ENCODE results near the gene ICAM1. TPM values are rescaled to one million over a fixed set of nuclear protein-coding genes. Genes with fewer than 3 reads are reported as not detected.
A peak's percentile ranks its signal among the peaks of the same experiment; 100 is the strongest.

Gene ICAM1
- total and polyA plus RNA-seq, 2 donors (not counting 1 experiment from before 2014, with no cell fraction given), result 8.9 to 15.2 TPM

DNA sequence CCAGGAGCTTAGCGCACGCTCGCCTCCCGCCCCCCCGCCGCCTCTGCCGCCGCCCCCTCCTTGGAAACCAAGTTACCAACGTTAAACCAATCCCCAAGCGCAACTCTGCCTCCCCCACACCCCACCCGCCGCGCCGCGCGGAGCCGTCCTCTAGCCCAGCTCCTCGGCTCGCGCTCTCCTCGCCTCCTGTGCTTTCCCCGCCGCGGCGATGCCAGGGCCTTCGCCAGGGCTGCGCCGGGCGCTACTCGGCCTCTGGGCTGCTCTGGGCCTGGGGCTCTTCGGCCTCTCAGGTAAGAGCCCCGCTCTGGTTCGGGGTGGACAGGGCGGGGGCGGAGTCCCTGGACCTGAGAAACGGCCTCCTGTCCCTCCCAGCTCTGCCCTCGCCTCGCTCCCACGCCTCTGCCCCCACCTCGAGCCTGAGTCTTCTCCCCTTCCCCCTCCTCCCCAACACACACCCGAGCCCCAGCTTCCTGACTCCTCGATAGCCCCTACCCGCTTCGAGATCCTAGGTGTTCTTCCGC lies 19.0 kb downstream of the ICAM1 start, which contains the start of gene ICAM5:
ICAM5 (plus strand) TSS at position 117 of the 521 bp plus-strand sequence; CDS start at position 209, 92 bp downstream.
- Histone ChIP-seq H3K4me3 (replicated peaks in 1 of 4; ENCODE audit: control extremely low read depth in 1 of 4, insufficient read depth in 1 of 4, low read depth in 3 of 4, low read length in 4 of 4) (peak within 1 kb of the TSS; percentile 47 to 60 (median 56)), H3K9ac (ENCODE audit: insufficient read depth, low read length) (no peak within 1 kb of the TSS), H3K9me3 (ENCODE audit: control insufficient read depth, insufficient read depth, low read depth, low read length) (no peaks in the 10 kb centered on the region), H2AFZ (ENCODE audit: low read length) (peak within 1 kb of the TSS; percentile 17), H3K79me2 (ENCODE audit: control insufficient read depth, insufficient read depth, low read length) (no peaks in the 10 kb centered on the region), H3K36me3 (ENCODE audit: control insufficient read depth, insufficient read depth, low read length) (no peaks in the 10 kb centered on the region), H4K20me1 (ENCODE audit: control insufficient read depth, extremely low read depth, insufficient read depth, low read length) (no peaks in the 10 kb centered on the region), H3K4me1 (ENCODE audit: control insufficient read depth, extremely low read depth, insufficient read depth, low read length) (peaks cover 10% of the 10 kb centered on the region), H3K27ac (ENCODE audit: insufficient read depth, low read length) (no peak within 1 kb of the TSS), H3K27me3 (ENCODE audit: control insufficient read depth, insufficient read depth, low read length) (peaks cover 44% of the 10 kb centered on the region), H3K4me2 (ENCODE audit: extremely low read depth, insufficient read depth, low read length) (peak within 1 kb of the TSS; percentile 93)
- no peak for TF ChIP-seq EZH2 (IDR thresholded peaks at IDR 0.05; ENCODE audit: low read length, missing control alignments)
- TF ChIP-seq, protein P1, sequence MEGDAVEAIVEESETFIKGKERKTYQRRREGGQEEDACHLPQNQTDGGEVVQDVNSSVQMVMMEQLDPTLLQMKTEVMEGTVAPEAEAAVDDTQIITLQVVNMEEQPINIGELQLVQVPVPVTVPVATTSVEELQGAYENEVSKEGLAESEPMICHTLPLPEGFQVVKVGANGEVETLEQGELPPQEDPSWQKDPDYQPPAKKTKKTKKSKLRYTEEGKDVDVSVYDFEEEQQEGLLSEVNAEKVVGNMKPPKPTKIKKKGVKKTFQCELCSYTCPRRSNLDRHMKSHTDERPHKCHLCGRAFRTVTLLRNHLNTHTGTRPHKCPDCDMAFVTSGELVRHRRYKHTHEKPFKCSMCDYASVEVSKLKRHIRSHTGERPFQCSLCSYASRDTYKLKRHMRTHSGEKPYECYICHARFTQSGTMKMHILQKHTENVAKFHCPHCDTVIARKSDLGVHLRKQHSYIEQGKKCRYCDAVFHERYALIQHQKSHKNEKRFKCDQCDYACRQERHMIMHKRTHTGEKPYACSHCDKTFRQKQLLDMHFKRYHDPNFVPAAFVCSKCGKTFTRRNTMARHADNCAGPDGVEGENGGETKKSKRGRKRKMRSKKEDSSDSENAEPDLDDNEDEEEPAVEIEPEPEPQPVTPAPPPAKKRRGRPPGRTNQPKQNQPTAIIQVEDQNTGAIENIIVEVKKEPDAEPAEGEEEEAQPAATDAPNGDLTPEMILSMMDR (conservative IDR thresholded peaks at IDR 0.05 in 1 of 2, IDR thresholded peaks at IDR 0.05 in 1 of 2; ENCODE audit: low read depth in 1 of 2, low read length in 2 of 2), result no peak
- DNase-seq (ENCODE audit: low read depth in 2 of 2), result no peak

- no peaks in the 10 kb centered on the region for H3K36me3 ChIP-seq (ENCODE audit: control insufficient read depth, insufficient read depth, low read length)
- peak overlapping the region; percentile 47 to 60 (median 56) for H3K4me3 ChIP-seq (replicated peaks in 1 of 4; ENCODE audit: control extremely low read depth in 1 of 4, insufficient read depth in 1 of 4, low read depth in 3 of 4, low read length in 4 of 4)
- H3K9ac ChIP-seq (ENCODE audit: insufficient read depth, low read length), result no peak overlapping the region
- TF ChIP-seq, protein P1 (conservative IDR thresholded peaks at IDR 0.05 in 1 of 2, IDR thresholded peaks at IDR 0.05 in 1 of 2; ENCODE audit: low read depth in 1 of 2, low read length in 2 of 2), result no peak
- peak; percentile 80 for TF ChIP-seq EZH2 (IDR thresholded peaks at IDR 0.05; ENCODE audit: low read length, missing control alignments)
- H3K79me2 ChIP-seq (ENCODE audit: control insufficient read depth, insufficient read depth, low read length), result no peaks in the 10 kb centered on the region
- DNase-seq (ENCODE audit: low read depth in 2 of 2), result no peak
- peak overlapping the region; percentile 93 for H3K4me2 ChIP-seq (ENCODE audit: extremely low read depth, insufficient read depth, low read length)
- H3K4me1 ChIP-seq (ENCODE audit: control insufficient read depth, extremely low read depth, insufficient read depth, low read length), result peaks cover 10% of the 10 kb centered on the region
- no peaks in the 10 kb centered on the region for H4K20me1 ChIP-seq (ENCODE audit: control insufficient read depth, extremely low read depth, insufficient read depth, low read length)
- H3K27ac ChIP-seq (ENCODE audit: insufficient read depth, low read length), result no peak overlapping the region
- peak overlapping the region; percentile 17 for H2AFZ ChIP-seq (ENCODE audit: low read length)
- no peaks in the 10 kb centered on the region for H3K9me3 ChIP-seq (ENCODE audit: control insufficient read depth, insufficient read depth, low read depth, low read length)
- H3K27me3 ChIP-seq (ENCODE audit: control insufficient read depth, insufficient read depth, low read length), result peaks cover 47% of the 10 kb centered on the region
Observed at GRCh38 chr19:10290357-10290875, 19.5 kb downstream of the ICAM1 start.

DNA sequence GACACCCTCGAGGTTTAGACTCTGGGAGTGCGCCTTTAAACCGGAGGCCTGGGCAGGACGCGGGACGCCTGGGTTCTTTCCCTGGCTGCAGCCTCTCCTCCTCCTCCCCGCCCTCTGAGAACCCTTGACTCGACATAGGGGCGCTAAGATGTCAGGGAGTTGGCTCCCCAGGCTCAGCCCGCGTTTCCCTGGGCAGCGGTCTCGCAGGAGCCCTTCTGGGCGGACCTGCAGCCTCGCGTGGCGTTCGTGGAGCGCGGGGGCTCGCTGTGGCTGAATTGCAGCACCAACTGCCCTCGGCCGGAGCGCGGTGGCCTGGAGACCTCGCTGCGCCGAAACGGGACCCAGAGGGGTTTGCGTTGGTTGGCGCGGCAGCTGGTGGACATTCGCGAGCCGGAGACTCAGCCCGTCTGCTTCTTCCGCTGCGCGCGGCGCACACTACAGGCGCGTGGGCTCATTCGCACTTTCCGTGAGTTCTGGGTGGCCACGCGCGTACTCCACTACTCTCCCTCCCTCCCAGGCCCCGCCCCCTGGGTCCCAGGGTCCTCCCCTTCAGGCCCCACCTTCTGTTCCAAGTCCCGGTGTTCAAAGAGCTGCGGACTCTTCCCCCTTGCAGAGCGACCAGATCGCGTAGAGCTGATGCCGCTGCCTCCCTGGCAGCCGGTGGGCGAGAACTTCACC lies 20.1 kb downstream of the ICAM1 start:
- peaks cover 53% of the 10 kb centered on the region for H3K27me3 ChIP-seq (ENCODE audit: control insufficient read depth, insufficient read depth, low read length)
- peak overlapping the region; percentile 21 for H2AFZ ChIP-seq (ENCODE audit: low read length)
- H3K79me2 ChIP-seq (ENCODE audit: control insufficient read depth, insufficient read depth, low read length), result no peaks in the 10 kb centered on the region
- no peaks in the 10 kb centered on the region for H4K20me1 ChIP-seq (ENCODE audit: control insufficient read depth, extremely low read depth, insufficient read depth, low read length)
- peak in 1 of 2 donors; percentile 40 for DNase-seq (ENCODE audit: low read depth in 2 of 2)
- H3K4me1 ChIP-seq (ENCODE audit: control insufficient read depth, extremely low read depth, insufficient read depth, low read length), result peaks cover 13% of the 10 kb centered on the region
- H3K9me3 ChIP-seq (ENCODE audit: control insufficient read depth, insufficient read depth, low read depth, low read length), result no peaks in the 10 kb centered on the region
- no peak for TF ChIP-seq EZH2 (IDR thresholded peaks at IDR 0.05; ENCODE audit: low read length, missing control alignments)
- TF ChIP-seq, protein P1 (conservative IDR thresholded peaks at IDR 0.05 in 1 of 2, IDR thresholded peaks at IDR 0.05 in 1 of 2; ENCODE audit: low read depth in 1 of 2, low read length in 2 of 2), result no peak
- H3K4me3 ChIP-seq (replicated peaks in 1 of 4; ENCODE audit: control extremely low read depth in 1 of 4, insufficient read depth in 1 of 4, low read depth in 3 of 4, low read length in 4 of 4), result peak overlapping the region; percentile 47 to 60 (median 56)
- H3K9ac ChIP-seq (ENCODE audit: insufficient read depth, low read length), result peak overlapping the region; percentile 7
- peak overlapping the region; percentile 93 for H3K4me2 ChIP-seq (ENCODE audit: extremely low read depth, insufficient read depth, low read length)
- H3K27ac ChIP-seq (ENCODE audit: insufficient read depth, low read length), result no peak overlapping the region
- no peaks in the 10 kb centered on the region for H3K36me3 ChIP-seq (ENCODE audit: control insufficient read depth, insufficient read depth, low read length)

All from fibroblast of lung (primary cell).